ENCODE data around the gene G6PC3.

The G6PC3 gene

DNA sequence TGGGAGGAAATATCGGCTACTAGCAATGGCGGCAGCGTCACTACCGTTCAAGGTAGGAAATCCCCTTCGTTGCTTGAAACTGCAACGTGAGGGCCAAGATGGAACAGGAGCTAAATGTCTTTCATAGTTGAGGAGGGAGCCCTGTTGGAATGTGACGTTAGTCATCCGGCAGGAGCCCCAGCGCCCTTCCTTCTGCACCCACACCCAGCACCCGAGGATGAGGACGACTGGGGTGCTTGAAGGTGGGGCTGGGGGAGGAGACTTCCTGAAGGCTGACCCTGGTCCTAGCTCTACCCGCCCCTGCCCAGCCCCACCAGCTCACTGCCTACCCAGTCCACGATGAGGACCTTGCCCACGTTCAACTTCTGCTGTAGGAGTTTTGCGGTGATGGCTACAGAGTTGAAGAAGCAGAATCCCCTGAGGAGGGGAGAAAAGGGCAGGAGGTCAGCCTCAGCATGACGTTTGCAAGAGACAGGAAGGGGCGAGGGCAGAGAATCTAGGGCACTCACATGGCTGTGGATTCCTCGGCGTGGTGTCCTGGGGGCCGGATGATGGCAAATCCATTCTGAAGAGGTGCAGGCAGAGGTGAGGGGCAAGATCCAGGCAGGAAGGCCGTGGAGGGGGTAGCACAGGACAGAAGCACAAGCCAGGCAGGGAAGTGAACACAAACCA is 11.9 kb downstream of the G6PC3 start (continued):
- TF ChIP-seq PPARA (CRISPR knock-in tag; IDR thresholded peaks at IDR 0.05; ENCODE audit: borderline replicate concordance) = no peak
- TF ChIP-seq TOX (CRISPR knock-in tag; IDR thresholded peaks at IDR 0.05; ENCODE audit: borderline replicate concordance) = no peak
- TF ChIP-seq, protein P1, sequence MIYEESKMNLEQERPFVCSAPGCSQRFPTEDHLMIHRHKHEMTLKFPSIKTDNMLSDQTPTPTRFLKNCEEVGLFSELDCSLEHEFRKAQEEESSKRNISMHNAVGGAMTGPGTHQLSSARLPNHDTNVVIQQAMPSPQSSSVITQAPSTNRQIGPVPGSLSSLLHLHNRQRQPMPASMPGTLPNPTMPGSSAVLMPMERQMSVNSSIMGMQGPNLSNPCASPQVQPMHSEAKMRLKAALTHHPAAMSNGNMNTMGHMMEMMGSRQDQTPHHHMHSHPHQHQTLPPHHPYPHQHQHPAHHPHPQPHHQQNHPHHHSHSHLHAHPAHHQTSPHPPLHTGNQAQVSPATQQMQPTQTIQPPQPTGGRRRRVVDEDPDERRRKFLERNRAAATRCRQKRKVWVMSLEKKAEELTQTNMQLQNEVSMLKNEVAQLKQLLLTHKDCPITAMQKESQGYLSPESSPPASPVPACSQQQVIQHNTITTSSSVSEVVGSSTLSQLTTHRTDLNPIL (CRISPR knock-in tag; IDR thresholded peaks at IDR 0.05; ENCODE audit: low read depth) = no peak

DNA sequence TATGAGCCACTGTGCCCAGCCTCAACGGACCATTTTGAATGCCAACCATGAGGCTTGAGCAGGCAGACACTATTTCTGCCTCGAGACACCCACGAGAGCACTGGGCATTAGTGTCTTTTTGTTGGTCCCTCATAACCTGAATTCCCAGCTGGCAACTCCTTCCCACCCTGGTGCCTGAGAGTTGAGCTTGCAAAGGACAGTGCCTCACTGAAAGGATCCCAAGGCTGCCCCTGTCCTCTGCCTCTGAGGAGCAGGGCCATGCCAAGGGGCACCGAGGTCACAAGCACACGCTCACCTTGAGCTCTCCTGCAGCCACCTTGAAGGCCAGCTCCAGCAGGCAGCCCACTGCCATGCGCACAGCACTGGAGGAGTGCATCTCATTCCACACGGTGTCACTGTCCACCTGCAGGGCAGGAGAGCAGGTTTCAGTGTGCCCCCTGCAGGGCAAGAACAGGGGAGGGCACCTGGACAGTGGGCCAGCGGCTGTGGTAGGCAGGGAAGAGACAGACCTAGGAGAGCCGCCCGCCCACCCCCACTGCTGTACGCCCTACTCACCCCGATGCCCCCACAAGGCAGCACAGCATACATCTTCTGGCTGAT is 12.8 kb downstream of the G6PC3 start:
- TF ChIP-seq OSR1 (CRISPR knock-in tag; IDR thresholded peaks at IDR 0.05) = no peak
- TF ChIP-seq ZFP30 (CRISPR knock-in tag; IDR thresholded peaks at IDR 0.05) = no peak
- TF ChIP-seq TCF4 (CRISPR knock-in tag; IDR thresholded peaks at IDR 0.05; ENCODE audit: borderline replicate concordance) = no peak
- TF ChIP-seq ARNTL (CRISPR knock-in tag; IDR thresholded peaks at IDR 0.05; ENCODE audit: borderline replicate concordance, low read depth) = no peak
- TF ChIP-seq SNAI2 (CRISPR knock-in tag; IDR thresholded peaks at IDR 0.05) = no peak
- TF ChIP-seq GLIS3 (CRISPR knock-in tag; IDR thresholded peaks at IDR 0.05) = no peak
- no peak for TF ChIP-seq PPARA (CRISPR knock-in tag; IDR thresholded peaks at IDR 0.05; ENCODE audit: borderline replicate concordance)
- TF ChIP-seq ZNF565 (CRISPR knock-in tag; conservative IDR thresholded peaks at IDR 0.05; ENCODE audit: low read depth) = no peak
- TF ChIP-seq BACH2 (CRISPR knock-in tag; IDR thresholded peaks at IDR 0.05; ENCODE audit: borderline replicate concordance) = no peak
- TF ChIP-seq ESRRG (CRISPR knock-in tag; IDR thresholded peaks at IDR 0.05) = no peak
- ATAC-seq = peak; percentile 17

- peak; percentile 20; the same call in 1 of the 3 replicates for ATAC-seq
- TF ChIP-seq TSHZ2 (CRISPR knock-in tag; IDR thresholded peaks at IDR 0.05) = no peak
- TF ChIP-seq, protein P2, sequence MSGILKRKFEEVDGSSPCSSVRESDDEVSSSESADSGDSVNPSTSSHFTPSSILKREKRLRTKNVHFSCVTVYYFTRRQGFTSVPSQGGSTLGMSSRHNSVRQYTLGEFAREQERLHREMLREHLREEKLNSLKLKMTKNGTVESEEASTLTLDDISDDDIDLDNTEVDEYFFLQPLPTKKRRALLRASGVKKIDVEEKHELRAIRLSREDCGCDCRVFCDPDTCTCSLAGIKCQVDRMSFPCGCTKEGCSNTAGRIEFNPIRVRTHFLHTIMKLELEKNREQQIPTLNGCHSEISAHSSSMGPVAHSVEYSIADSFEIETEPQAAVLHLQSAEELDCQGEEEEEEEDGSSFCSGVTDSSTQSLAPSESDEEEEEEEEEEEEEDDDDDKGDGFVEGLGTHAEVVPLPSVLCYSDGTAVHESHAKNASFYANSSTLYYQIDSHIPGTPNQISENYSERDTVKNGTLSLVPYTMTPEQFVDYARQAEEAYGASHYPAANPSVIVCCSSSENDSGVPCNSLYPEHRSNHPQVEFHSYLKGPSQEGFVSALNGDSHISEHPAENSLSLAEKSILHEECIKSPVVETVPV (CRISPR knock-in tag; IDR thresholded peaks at IDR 0.05) = no peak
- no peak for TF ChIP-seq TOX (CRISPR knock-in tag; IDR thresholded peaks at IDR 0.05; ENCODE audit: borderline replicate concordance)
- no peak for TF ChIP-seq ISL1 (CRISPR knock-in tag; IDR thresholded peaks at IDR 0.05)
- TF ChIP-seq ZFP3 (CRISPR knock-in tag; IDR thresholded peaks at IDR 0.05) = no peak
- no peak for TF ChIP-seq ZFP30 (CRISPR knock-in tag; IDR thresholded peaks at IDR 0.05)
- TF ChIP-seq OSR1 (CRISPR knock-in tag; IDR thresholded peaks at IDR 0.05) = no peak
- TF ChIP-seq, protein P1 (CRISPR knock-in tag; IDR thresholded peaks at IDR 0.05; ENCODE audit: low read depth) = no peak
These were observed 13.6 kb downstream of the G6PC3 start for GRCh38 chr17:44084131-44084538.

DNA sequence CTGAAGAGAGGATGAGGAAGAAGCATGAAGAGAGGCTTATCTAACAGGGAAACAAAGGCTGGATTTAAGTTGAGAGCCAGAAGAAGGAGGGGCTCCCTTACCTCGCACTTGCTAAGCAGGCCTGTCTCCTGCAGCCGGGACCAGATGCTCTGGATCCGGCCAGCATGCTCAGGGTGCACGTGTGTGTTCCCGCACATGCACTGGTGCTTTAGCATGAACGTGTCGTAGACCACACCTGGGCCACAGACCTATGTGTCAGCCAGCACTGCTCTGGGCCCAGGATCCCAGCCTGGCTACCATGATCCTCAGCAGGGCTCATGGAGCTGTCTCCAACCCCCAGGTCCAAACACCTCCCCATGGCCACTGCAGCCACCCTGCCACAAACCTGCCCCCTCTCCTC is 14.4 kb downstream of the G6PC3 start:
- ATAC-seq = no peak
- no peak for TF ChIP-seq ZNF70 (CRISPR knock-in tag; IDR thresholded peaks at IDR 0.05)
- TF ChIP-seq ZNF565 (CRISPR knock-in tag; conservative IDR thresholded peaks at IDR 0.05; ENCODE audit: low read depth) = no peak
- TF ChIP-seq ZFP3 (CRISPR knock-in tag; IDR thresholded peaks at IDR 0.05) = no peak
- TF ChIP-seq SNAI2 (CRISPR knock-in tag; IDR thresholded peaks at IDR 0.05) = no peak
- no peak for TF ChIP-seq ZC3H10 (CRISPR knock-in tag; IDR thresholded peaks at IDR 0.05)
- no peak for TF ChIP-seq OSR1 (CRISPR knock-in tag; IDR thresholded peaks at IDR 0.05)
- TF ChIP-seq ISL1 (CRISPR knock-in tag; IDR thresholded peaks at IDR 0.05) = no peak
- TF ChIP-seq PPARA (CRISPR knock-in tag; IDR thresholded peaks at IDR 0.05; ENCODE audit: borderline replicate concordance) = no peak
- TF ChIP-seq CSDC2 (CRISPR knock-in tag; IDR thresholded peaks at IDR 0.05) = no peak
- no peak for TF ChIP-seq ZFP30 (CRISPR knock-in tag; IDR thresholded peaks at IDR 0.05)
- no peak for TF ChIP-seq ESRRG (CRISPR knock-in tag; IDR thresholded peaks at IDR 0.05)
- no peak for TF ChIP-seq TOX (CRISPR knock-in tag; IDR thresholded peaks at IDR 0.05; ENCODE audit: borderline replicate concordance)

Data from SK-N-SH treated with all-trans-retinoic acid at 6 μM for 48 hours (cell line).